Breast epithelium (tissue), 3 donors: ENCODE data around the gene YKT6.

Source experiments
- CTCF ChIP-seq, 3 donors: fragments of 450-650 bp; IDR thresholded peaks; one replicate each; pipeline ENCODE4 v1.5.1; 2016 to 2017; ENCODE audit warnings: antibody characterized with exemption in 3 of 3, mild to moderate bottlenecking in 3 of 3, moderate library complexity in 3 of 3
- POLR2A ChIP-seq: fragments of 450-650 bp; IDR thresholded peaks from one replicate; pipeline ENCODE4 v1.6.1; 2016; ENCODE audit warnings: antibody characterized with exemption, mild to moderate bottlenecking, moderate library complexity
- POLR2AphosphoS5 ChIP-seq, 3 donors: sonication (generic); formaldehyde crosslinking; IDR thresholded peaks; one replicate each; pipeline ENCODE4 v1.6.1; 2017; ENCODE audit warnings: antibody characterized with exemption in 3 of 3

- no peak for TF ChIP-seq CTCF (IDR thresholded peaks at IDR 0.05)
- TF ChIP-seq POLR2AphosphoS5 (IDR thresholded peaks at IDR 0.05) = no peak
- TF ChIP-seq POLR2A = no peak
Measured at GRCh38 chr7:44218418-44219201, 17.8 kb downstream of the YKT6 start.
